Left ventricle myocardium inferior (tissue), 1 donor: ENCODE measurements around the gene SLC39A1. TPM values are rescaled to one million over a fixed set of nuclear protein-coding genes. Genes with fewer than 3 reads are reported as not detected.

Experiments used
- DNase-seq: peaks from one replicate; pipeline ENCODE4 v3.0.0-alpha.2; 2020
- H3K27ac ChIP-seq: fragments of 200-600 bp; replicated peaks from 2 replicates; pipeline ENCODE4 v1.8.0; 2021
- H3K27me3 ChIP-seq: fragments of 200-600 bp; 2 replicates; pipeline ENCODE4 v1.8.0; 2021; ENCODE audit warnings: low read depth
- H3K36me3 ChIP-seq: fragments of 200-600 bp; 2 replicates; pipeline ENCODE4 v1.8.0; 2021
- H3K4me1 ChIP-seq: fragments of 200-600 bp; 2 replicates; pipeline ENCODE4 v1.8.0; 2021
- H3K4me3 ChIP-seq: fragments of 200-600 bp; 2 replicates; pipeline ENCODE4 v1.8.0; 2021; ENCODE audit warnings: mild to moderate bottlenecking, moderate library complexity
- H3K9me3 ChIP-seq: fragments of 200-600 bp; replicated peaks from 2 replicates; pipeline ENCODE4 v1.8.0; 2021
- CTCF ChIP-seq: fragments of 200-600 bp; IDR thresholded peaks from 2 replicates; pipeline ENCODE4 v1.8.0; 2021; ENCODE audit warnings: antibody characterized with exemption, mild to moderate bottlenecking, borderline replicate concordance
- intact Hi-C: fragments of 100-400 bp; cut with micrococcal nuclease; formaldehyde crosslinking; loops from one replicate; pipeline ENCODE4 v1.11.0; 2022
- total RNA-seq: library from RNA; stranded (reverse); fragmentation: NEBNext Ultra II Directional; extraction: Animal tissue kit (Norgen Biotek cat#: 25700); gene quantifications from one replicate; pipeline ENCODE4 v1.2.1, GENCODE V29; 2021
- donor health status: DM: no; HTN: yes; CAD: no; lungs with severe emphysema.

Gene SLC39A1
- total RNA-seq, 1 donor from 2014 or later, result 39.8 TPM

GRCh38 chr1:153995640-153996039 is 32.3 kb upstream of the SLC39A1 start:
- H3K4me3 ChIP-seq, result no peak overlapping the region
- no peaks in the 10 kb centered on the region for H3K9me3 ChIP-seq
- peaks cover 48% of the 10 kb centered on the region for H3K36me3 ChIP-seq
- no peak for DNase-seq
- no peak overlapping the region for H3K27ac ChIP-seq
- TF ChIP-seq CTCF, result no peak
- intact Hi-C loops, result no loop called here
- H3K27me3 ChIP-seq, result no peaks in the 10 kb centered on the region
- H3K4me1 ChIP-seq, result peaks cover 38% of the 10 kb centered on the region

DNA sequence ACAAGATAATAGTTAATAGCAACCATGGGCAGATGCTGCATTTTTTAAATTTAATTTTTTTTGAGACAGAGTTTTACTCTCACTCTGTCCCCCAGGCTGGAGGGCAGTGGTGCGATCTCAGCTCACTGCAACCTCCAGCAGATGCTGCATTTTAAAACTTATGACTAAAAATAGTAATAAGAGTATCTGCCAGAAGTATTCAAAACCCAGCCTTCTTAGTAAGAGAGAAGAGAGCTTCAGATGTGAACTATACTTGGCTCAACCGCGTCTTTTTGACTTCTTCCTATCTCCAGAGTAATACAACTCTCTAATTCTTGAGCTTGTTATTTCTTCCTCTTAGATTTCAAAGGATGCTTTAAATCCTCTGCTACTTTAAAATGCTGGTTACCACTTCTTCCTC is 31.9 kb upstream of the SLC39A1 start:
- peaks cover 48% of the 10 kb centered on the region for H3K36me3 ChIP-seq
- no peak overlapping the region for H3K4me3 ChIP-seq
- H3K27ac ChIP-seq, result no peak overlapping the region
- DNase-seq, result no peak
- no peak for TF ChIP-seq CTCF
- peaks cover 40% of the 10 kb centered on the region for H3K4me1 ChIP-seq
- H3K27me3 ChIP-seq, result no peaks in the 10 kb centered on the region
- no peaks in the 10 kb centered on the region for H3K9me3 ChIP-seq
- intact Hi-C loops, result no loop called here

GRCh38 chr1:153991806-153992205 is 28.5 kb upstream of the SLC39A1 start:
- no peak for DNase-seq
- peaks cover 46% of the 10 kb centered on the region for H3K4me1 ChIP-seq
- intact Hi-C loops, result no loop called here
- no peaks in the 10 kb centered on the region for H3K9me3 ChIP-seq
- H3K36me3 ChIP-seq, result peaks cover 48% of the 10 kb centered on the region
- no peak for TF ChIP-seq CTCF
- peak overlapping the region; percentile 99 for H3K4me3 ChIP-seq
- peak overlapping the region; percentile 98 for H3K27ac ChIP-seq
- no peaks in the 10 kb centered on the region for H3K27me3 ChIP-seq

- H3K36me3 ChIP-seq, result peaks cover 47% of the 10 kb centered on the region
- peak overlapping the region; percentile 99 for H3K4me3 ChIP-seq
- H3K27me3 ChIP-seq, result no peaks in the 10 kb centered on the region
- H3K9me3 ChIP-seq, result no peaks in the 10 kb centered on the region
- H3K4me1 ChIP-seq, result peaks cover 52% of the 10 kb centered on the region
- DNase-seq, result no peak
- H3K27ac ChIP-seq, result peak overlapping the region; percentile 98
- no peak for TF ChIP-seq CTCF
- intact Hi-C loops, result no loop called here
Measured at GRCh38 chr1:153991151-153991630, 27.9 kb upstream of the SLC39A1 start.

DNA sequence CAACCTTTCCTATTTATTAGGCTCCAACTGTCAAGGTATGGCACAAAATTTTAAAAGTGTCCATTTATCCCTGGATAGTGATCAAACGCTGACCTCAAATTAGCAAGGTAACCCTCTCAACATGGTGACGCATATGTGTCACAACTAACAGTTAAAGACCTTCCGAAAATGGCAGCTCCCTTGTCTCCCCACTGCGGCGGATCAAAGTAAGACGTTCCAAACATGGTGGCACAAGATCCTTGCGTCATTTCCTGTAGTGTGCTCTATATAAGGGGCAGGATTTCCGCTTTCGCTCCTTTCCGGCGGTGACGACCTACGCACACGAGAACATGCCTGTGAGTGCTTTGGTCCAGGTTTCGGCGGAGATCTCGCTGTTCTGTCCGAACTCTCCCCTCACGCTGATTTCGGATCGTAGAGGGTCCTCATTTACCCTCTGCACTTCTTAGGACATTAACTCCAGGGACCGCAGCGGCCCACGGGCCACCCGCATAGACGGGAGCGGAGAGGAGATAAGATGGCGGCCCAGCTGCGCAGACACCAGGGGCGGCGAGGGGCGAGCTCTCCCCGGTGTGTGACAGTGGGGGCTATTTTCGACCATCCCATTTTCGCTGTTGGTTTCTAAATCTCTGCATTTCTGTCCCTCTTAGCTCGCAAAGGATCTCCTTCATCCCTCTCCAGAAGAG is 27.3 kb upstream of the SLC39A1 start, which contains the start of gene RPS27:
RPS27 (plus strand) TSS at position 295 of the 683 bp plus-strand sequence; CDS start at position 330, 35 bp downstream.
- intact Hi-C loops, result no loop called here
- no peaks in the 10 kb centered on the region for H3K9me3 ChIP-seq
- no peaks in the 10 kb centered on the region for H3K27me3 ChIP-seq
- peak within 1 kb of the TSS; percentile 98 for H3K27ac ChIP-seq
- peaks cover 56% of the 10 kb centered on the region for H3K4me1 ChIP-seq
- peaks cover 42% of the 10 kb centered on the region for H3K36me3 ChIP-seq
- TF ChIP-seq CTCF, result no peak
- DNase-seq, result peak; percentile 81
- H3K4me3 ChIP-seq, result peak within 1 kb of the TSS; percentile 99
